A549 (cell line): ENCODE results near the gene PTPRG. TPM values are rescaled to one million over a fixed set of nuclear protein-coding genes. Genes with fewer than 3 reads are reported as not detected.

Experiments used
- ATAC-seq, 2 experiments: fragments of 200-7000 bp in 1 of 2; fragments of >200 bp in 1 of 2; cut with Nextera tagmentation in 1 of 2; cut with Tn5 transposase in 1 of 2; 3 replicates each; pipeline versions ENCODE4 v1.8.0 to v1.9.1; 2018 to 2020; ENCODE audit warnings: mild to moderate bottlenecking in 1 of 2, moderate library complexity in 1 of 2
- CTCF ChIA-PET: fragments of 300-600 bp; sonication (Branson Sonifier 250); formaldehyde crosslinking; extraction: SDS; loops from one replicate; lab custom pipeline; 2021; ENCODE audit warnings: antibody characterized with exemption, inconsistent platforms; lab: Yijun Ruan, JAX
- POLR2A ChIA-PET: fragments of 350-600 bp; formaldehyde crosslinking; extraction: SDS; loops from one replicate; lab custom pipeline; 2021; ENCODE audit warnings: antibody characterized with exemption, inconsistent platforms; lab: Yijun Ruan, JAX
- DNase-seq, 2 experiments: peaks; one replicate each; pipeline versions ENCODE4 v3.0.0 to v3.0.0-alpha.2; 2011 to 2016; ENCODE audit warnings: low read depth in 1 of 2, low spot score in 1 of 2
- FAIRE-seq: peaks from 2 replicates; lab custom pipeline; 2011; peaks lifted over from hg19 to GRCh38; lab: Jason Lieb, UNC
- H3K27ac ChIP-seq, 2 experiments: fragments of >200 bp; sonication (Bioruptor Twin); formaldehyde crosslinking; 3 replicates each; pipeline ENCODE4 v1.5.1; 2016 to 2017
- H3K4me1 ChIP-seq: fragments of >200 bp; sonication (Bioruptor Twin); formaldehyde crosslinking; 3 replicates; pipeline ENCODE4 v1.6.1; 2016
- H3K4me2 ChIP-seq: fragments of >200 bp; sonication (Bioruptor Twin); formaldehyde crosslinking; 3 replicates; pipeline ENCODE4 v1.6.1; 2016
- H3K4me3 ChIP-seq: fragments of >200 bp; sonication (Bioruptor Twin); formaldehyde crosslinking; 3 replicates; pipeline ENCODE4 v1.5.1; 2016
- H3K9me3 ChIP-seq: fragments of >200 bp; sonication (Bioruptor Twin); formaldehyde crosslinking; 3 replicates; pipeline ENCODE4 v1.6.1; 2016
- CEBPB ChIP-seq, 2 experiments: fragments of >200 bp in 1 of 2; sonication (Bioruptor Twin) in 1 of 2; formaldehyde crosslinking in 1 of 2; IDR thresholded peaks; 2 replicates each; pipeline ENCODE4 v1.6.1; 2012 to 2016
- CHD2 ChIP-seq: fragments of 150-350 bp; IDR thresholded peaks from 2 replicates; pipeline ENCODE4 v1.6.1; 2014; ENCODE audit warnings: low read length; ENCODE audit not compliant: partially characterized antibody
- CHD4 ChIP-seq: fragments of 200-600 bp; sonication (generic); IDR thresholded peaks from 2 replicates; pipeline ENCODE4 v1.6.1; 2016; ENCODE audit warnings: antibody characterized with exemption, mild to moderate bottlenecking, borderline replicate concordance
- EP300 ChIP-seq, 2 experiments: fragments of >200 bp; sonication (Bioruptor Twin); formaldehyde crosslinking; IDR thresholded peaks; 2 replicates in 1 of 2; 3 replicates in 1 of 2; pipeline ENCODE4 v1.6.1; 2016 to 2017
- ESRRA ChIP-seq: fragments of 150-350 bp; IDR thresholded peaks from 2 replicates; pipeline ENCODE4 v1.6.1; 2014; ENCODE audit warnings: mild to moderate bottlenecking, low read length, borderline replicate concordance
- FOSB ChIP-seq: fragments of 250-450 bp; sonication (Bioruptor Pico); IDR thresholded peaks from 2 replicates; pipeline ENCODE4 v1.5.0; 2020; ENCODE audit warnings: mild to moderate bottlenecking, moderate library complexity
- FOSL2 ChIP-seq, 2 experiments: fragments of 450-650 bp in 1 of 2; fragments of >200 bp in 1 of 2; sonication (Bioruptor Twin) in 1 of 2; formaldehyde crosslinking; IDR thresholded peaks; 2 replicates each; pipeline versions ENCODE4 v1.5.0 to v1.6.1; 2016 to 2020; ENCODE audit warnings: mild to moderate bottlenecking in 1 of 2, moderate library complexity in 1 of 2
- GATA3 ChIP-seq: IDR thresholded peaks from 2 replicates; pipeline ENCODE4 v1.6.1; 2012; ENCODE audit warnings: borderline replicate concordance
- HDAC2 ChIP-seq: fragments of 200-600 bp; sonication (generic); IDR thresholded peaks from 2 replicates; pipeline ENCODE4 v1.6.1; 2016
- HEYL ChIP-seq: fragments of 250-450 bp; sonication (Bioruptor Pico); IDR thresholded peaks from 2 replicates; pipeline ENCODE4 v1.8.0; 2021; ENCODE audit warnings: mild to moderate bottlenecking, moderate library complexity
- HOXA7 ChIP-seq: fragments of 250-450 bp; sonication (Bioruptor Pico); IDR thresholded peaks from 2 replicates; pipeline ENCODE4 v1.5.0; 2020; ENCODE audit warnings: mild to moderate bottlenecking, moderate library complexity
- HOXB5 ChIP-seq: fragments of 250-450 bp; sonication (Bioruptor Pico); IDR thresholded peaks from 2 replicates; pipeline ENCODE4 v1.5.0; 2020; ENCODE audit warnings: mild to moderate bottlenecking, moderate library complexity
- JUN ChIP-seq, 2 experiments: fragments of >200 bp; sonication (Bioruptor Twin); formaldehyde crosslinking; IDR thresholded peaks; 2 replicates in 1 of 2; 3 replicates in 1 of 2; pipeline ENCODE4 v1.6.1; 2016 to 2017
- KDM1A ChIP-seq: fragments of 200-600 bp; sonication (generic); IDR thresholded peaks from 2 replicates; pipeline ENCODE4 v1.6.1; 2016; ENCODE audit warnings: low read depth, mild to moderate bottlenecking
- MAZ ChIP-seq: fragments of 150-350 bp; IDR thresholded peaks from 2 replicates; pipeline ENCODE4 v1.6.1; 2014; ENCODE audit warnings: antibody characterized with exemption, low read depth, low read length, borderline replicate concordance
- NPAS2 ChIP-seq: fragments of 250-450 bp; sonication (Bioruptor Pico); IDR thresholded peaks from 2 replicates; pipeline ENCODE4 v1.8.0; 2022; ENCODE audit warnings: mild to moderate bottlenecking, moderate library complexity, borderline replicate concordance
- NR3C1 ChIP-seq: fragments of >200 bp; sonication (Bioruptor Twin); formaldehyde crosslinking; IDR thresholded peaks from 3 replicates; pipeline ENCODE4 v1.6.1; 2017
- PHF8 ChIP-seq: fragments of 200-600 bp; sonication (generic); IDR thresholded peaks from 2 replicates; pipeline ENCODE4 v1.6.1; 2016; ENCODE audit warnings: low read depth, mild to moderate bottlenecking, antibody characterized with exemption, moderate library complexity, borderline replicate concordance
- POLR2A ChIP-seq: IDR thresholded peaks from 2 replicates; pipeline ENCODE4 v1.6.1; 2012; ENCODE audit warnings: mild to moderate bottlenecking, low read length
- RCOR1 ChIP-seq: fragments of 150-350 bp; IDR thresholded peaks from 2 replicates; pipeline ENCODE4 v1.6.1; 2014; ENCODE audit warnings: antibody characterized with exemption, low read length, low read depth
- RFX5 ChIP-seq: fragments of 450-650 bp; IDR thresholded peaks from 2 replicates; pipeline ENCODE4 v1.7.1; 2014; ENCODE audit warnings: antibody characterized with exemption, mild to moderate bottlenecking, moderate library complexity
- SREBF2 ChIP-seq: fragments of 450-650 bp; IDR thresholded peaks from 2 replicates; pipeline ENCODE4 v1.6.1; 2014; ENCODE audit warnings: mild to moderate bottlenecking, moderate library complexity
- ZC3H11A ChIP-seq: fragments of 450-650 bp; IDR thresholded peaks from 2 replicates; pipeline ENCODE4 v1.6.1; 2014; ENCODE audit warnings: antibody characterized with exemption, mild to moderate bottlenecking
- ZNF302 ChIP-seq: fragments of 250-450 bp; sonication (Bioruptor Pico); IDR thresholded peaks from 2 replicates; pipeline ENCODE4 v1.9.0; 2021; ENCODE audit warnings: inconsistent platforms, mild to moderate bottlenecking, moderate library complexity
- WGBS: methylation state at CpG from one replicate; pipeline ENCODE4 v1.1.6; 2017; ENCODE audit errors: missing lambda C conversion rate; 5-methylcytosine and 5-hydroxymethylcytosine counted together
- polyA plus RNA-seq, 4 experiments: library from polyadenylated mRNA; depleted of rRNA in 3 of 4; stranded (reverse); fragments of >200 nt; fragmentation: RNase III in 1 of 4; extraction: RNeasy Plus Mini Kit Qiagen cat#74134 plus additional on column Dnase treatment in 1 of 4; gene quantifications; 2 replicates in 3 of 4; 3 replicates in 1 of 4; pipeline ENCODE4 v1.2.3, GENCODE V29; 2011 to 2017
- TF ChIP-seq, protein P1 (sequence below): fragments of >200 bp; sonication (Bioruptor Twin); formaldehyde crosslinking; IDR thresholded peaks from 3 replicates; pipeline ENCODE4 v1.5.1; 2016
- TF ChIP-seq, protein P2 (sequence below): IDR thresholded peaks from 2 replicates; pipeline ENCODE4 v1.6.1; 2012
- TF ChIP-seq, protein P3 (sequence below): fragments of 250-450 bp; sonication (Bioruptor Pico); IDR thresholded peaks from 2 replicates; pipeline ENCODE4 v1.5.0; 2020; ENCODE audit warnings: low read depth, mild to moderate bottlenecking, moderate library complexity

Gene PTPRG
- polyA plus RNA-seq, 2 of the 4 experiments (the other 2 are of a cell fraction), result 4.5 to 4.8 TPM

DNA sequence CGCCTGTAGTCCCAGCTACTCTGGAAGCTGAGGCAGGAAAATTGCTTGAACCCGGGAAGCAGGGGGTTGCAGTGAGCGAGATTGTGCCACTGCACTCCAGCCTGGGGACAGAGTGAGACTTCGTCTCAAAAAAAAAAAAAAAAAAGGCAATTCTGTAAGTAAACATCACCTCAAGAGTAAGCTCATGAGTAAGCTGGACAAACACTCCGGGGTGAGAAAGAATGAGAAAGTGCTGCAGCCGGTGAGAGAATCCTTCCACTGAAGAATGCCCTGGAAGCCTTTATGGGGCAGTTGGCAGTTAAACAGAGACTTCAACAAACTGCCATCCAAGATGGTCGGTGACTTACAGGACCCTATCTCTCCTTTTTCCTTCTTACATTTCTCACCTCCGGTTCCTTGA lies 764.5 kb downstream of the PTPRG start:
- TF ChIP-seq JUN (IDR thresholded peaks at IDR 0.05), result no peak
- no peak for TF ChIP-seq ZC3H11A
- TF ChIP-seq CHD2, result no peak
- no peak for TF ChIP-seq EP300 (IDR thresholded peaks at IDR 0.05)
- TF ChIP-seq PHF8, result no peak
- TF ChIP-seq, all 56 proteins: peak for 0
- FAIRE-seq, result no peak
- H3K4me3 ChIP-seq, result no peak overlapping the region
- no peak; a peak in 2 of 6 replicates for ATAC-seq
- DNase-seq, result peak in 1 of 2 experiments; percentile 18
- H3K9me3 ChIP-seq, result no peaks in the 10 kb centered on the region
- no peak overlapping the region for H3K27ac ChIP-seq
- ChIA-PET POLR2A (no interaction called here), CTCF (interaction anchor here (0.7 kb wide), 1 partner anchor 718 kb away, joined by 3 read pairs; no protein-coding TSS in a partner anchor)
- WGBS, result 31% methylated on average over 6 of the region's 8 CpGs
- H3K4me1 ChIP-seq, result 0 out of 3 replicates have a peak, but pooled peaks cover 4% of the 10 kb centered on the region
- H3K4me2 ChIP-seq, result no peak overlapping the region

DNA sequence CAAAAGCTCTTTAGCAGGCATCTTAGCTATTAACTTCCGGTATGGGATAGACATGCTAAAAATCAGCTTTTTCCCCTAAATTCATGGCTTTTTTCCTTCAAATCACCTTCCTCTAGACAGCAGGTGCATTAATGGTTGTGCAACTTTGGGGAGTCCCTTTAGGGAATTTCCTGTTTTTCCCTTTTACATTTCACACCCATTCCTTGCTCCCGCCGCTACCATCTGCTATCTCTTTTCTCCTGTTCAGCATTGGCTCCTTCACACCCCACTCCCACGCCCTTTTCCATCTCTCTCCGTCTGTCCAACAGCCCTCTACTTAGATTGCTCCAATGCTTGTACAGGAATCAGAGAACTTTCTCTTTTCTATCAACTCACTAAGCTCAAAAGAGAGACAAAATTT lies 768.6 kb downstream of the PTPRG start:
- FAIRE-seq, result no peak
- H3K4me2 ChIP-seq, result no peak overlapping the region
- WGBS, result 83% methylated on average over 5 of the region's 5 CpGs
- TF ChIP-seq ESRRA, result no peak
- TF ChIP-seq CHD4, result no peak
- no peak for TF ChIP-seq HEYL (CRISPR knock-in tag)
- TF ChIP-seq CHD2, result no peak
- no peak for TF ChIP-seq FOSB
- TF ChIP-seq HOXB5 (CRISPR knock-in tag), result no peak
- TF ChIP-seq, protein P1, sequence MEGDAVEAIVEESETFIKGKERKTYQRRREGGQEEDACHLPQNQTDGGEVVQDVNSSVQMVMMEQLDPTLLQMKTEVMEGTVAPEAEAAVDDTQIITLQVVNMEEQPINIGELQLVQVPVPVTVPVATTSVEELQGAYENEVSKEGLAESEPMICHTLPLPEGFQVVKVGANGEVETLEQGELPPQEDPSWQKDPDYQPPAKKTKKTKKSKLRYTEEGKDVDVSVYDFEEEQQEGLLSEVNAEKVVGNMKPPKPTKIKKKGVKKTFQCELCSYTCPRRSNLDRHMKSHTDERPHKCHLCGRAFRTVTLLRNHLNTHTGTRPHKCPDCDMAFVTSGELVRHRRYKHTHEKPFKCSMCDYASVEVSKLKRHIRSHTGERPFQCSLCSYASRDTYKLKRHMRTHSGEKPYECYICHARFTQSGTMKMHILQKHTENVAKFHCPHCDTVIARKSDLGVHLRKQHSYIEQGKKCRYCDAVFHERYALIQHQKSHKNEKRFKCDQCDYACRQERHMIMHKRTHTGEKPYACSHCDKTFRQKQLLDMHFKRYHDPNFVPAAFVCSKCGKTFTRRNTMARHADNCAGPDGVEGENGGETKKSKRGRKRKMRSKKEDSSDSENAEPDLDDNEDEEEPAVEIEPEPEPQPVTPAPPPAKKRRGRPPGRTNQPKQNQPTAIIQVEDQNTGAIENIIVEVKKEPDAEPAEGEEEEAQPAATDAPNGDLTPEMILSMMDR, result no peak
- TF ChIP-seq PHF8, result no peak
- no peak for TF ChIP-seq HDAC2
- TF ChIP-seq NR3C1, result no peak
- TF ChIP-seq MAZ, result no peak
- no peak for TF ChIP-seq KDM1A
- no peak for TF ChIP-seq FOSL2 (IDR thresholded peaks at IDR 0.05)
- TF ChIP-seq FOSL2 (CRISPR knock-in tag; IDR thresholded peaks at IDR 0.05), result no peak
- no peak for TF ChIP-seq POLR2A
- no peak for TF ChIP-seq ZNF302 (CRISPR knock-in tag)
- TF ChIP-seq, protein P2, sequence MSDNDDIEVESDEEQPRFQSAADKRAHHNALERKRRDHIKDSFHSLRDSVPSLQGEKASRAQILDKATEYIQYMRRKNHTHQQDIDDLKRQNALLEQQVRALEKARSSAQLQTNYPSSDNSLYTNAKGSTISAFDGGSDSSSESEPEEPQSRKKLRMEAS, result no peak
- no peak for TF ChIP-seq HOXA7 (CRISPR knock-in tag)
- TF ChIP-seq, all 56 proteins: peak for 0
- Histone ChIP-seq H3K4me1 (0 out of 3 replicates have a peak, but pooled peaks cover 4% of the 10 kb centered on the region), H3K9me3 (no peaks in the 10 kb centered on the region), H3K4me3 (no peak overlapping the region), H3K27ac (no peak overlapping the region)
- ATAC-seq (no peak), DNase-seq (no peak)
- CTCF ChIA-PET, result interaction anchor here (2.9 kb wide), 1 partner anchor 229 kb away, joined by 15 read pairs; no protein-coding TSS in a partner anchor
- POLR2A ChIA-PET, result no interaction called here

DNA sequence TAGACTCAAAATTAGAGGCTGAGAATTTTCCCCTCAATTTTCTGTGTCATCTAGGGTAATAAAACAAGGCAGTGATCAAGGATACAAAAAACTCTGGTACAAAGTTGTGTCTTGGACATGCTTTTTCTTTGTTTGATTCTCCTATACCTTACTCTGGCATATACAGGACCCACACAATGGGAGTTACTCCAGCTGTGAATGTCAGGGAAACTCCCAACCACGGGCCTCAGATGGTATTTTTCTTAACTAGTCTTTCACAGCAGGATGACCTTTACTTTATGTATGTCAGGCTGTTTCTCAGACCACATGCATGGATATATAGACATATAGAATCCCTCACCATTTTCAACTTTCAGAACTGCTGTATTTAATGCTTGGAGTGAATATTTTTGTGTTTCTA lies 770.6 kb downstream of the PTPRG start:
- Histone ChIP-seq H3K27ac (no peak overlapping the region), H3K4me2 (no peak overlapping the region)
- ATAC-seq, result no peak
- CTCF ChIA-PET, result interaction anchor here (0.6 to 2.9 kb wide), 4 partner anchors 15 to 226 kb away, joined by 3 to 15 read pairs (median 4); no protein-coding TSS in a partner anchor
- POLR2A ChIA-PET, result no interaction called here
- no peak for TF ChIP-seq NPAS2 (CRISPR knock-in tag)
- TF ChIP-seq GATA3, result no peak
- TF ChIP-seq, protein P3, sequence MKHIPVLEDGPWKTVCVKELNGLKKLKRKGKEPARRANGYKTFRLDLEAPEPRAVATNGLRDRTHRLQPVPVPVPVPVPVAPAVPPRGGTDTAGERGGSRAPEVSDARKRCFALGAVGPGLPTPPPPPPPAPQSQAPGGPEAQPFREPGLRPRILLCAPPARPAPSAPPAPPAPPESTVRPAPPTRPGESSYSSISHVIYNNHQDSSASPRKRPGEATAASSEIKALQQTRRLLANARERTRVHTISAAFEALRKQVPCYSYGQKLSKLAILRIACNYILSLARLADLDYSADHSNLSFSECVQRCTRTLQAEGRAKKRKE, result no peak
- TF ChIP-seq ZNF302 (CRISPR knock-in tag), result no peak
- TF ChIP-seq CEBPB (IDR thresholded peaks at IDR 0.05), result no peak
- TF ChIP-seq EP300 (IDR thresholded peaks at IDR 0.05), result no peak
- TF ChIP-seq HOXB5 (CRISPR knock-in tag), result no peak
- no peak for TF ChIP-seq SREBF2
- TF ChIP-seq HDAC2, result no peak
- no peak for TF ChIP-seq RCOR1
- no peak for TF ChIP-seq RFX5
- TF ChIP-seq, all 56 proteins: peak for 0
- WGBS, result 69% methylated on average over 1 of the region's 1 CpG
- Histone ChIP-seq H3K4me1 (no peaks in the 10 kb centered on the region), H3K4me3 (no peak overlapping the region), H3K9me3 (no peaks in the 10 kb centered on the region)
- DNase-seq (no peak), FAIRE-seq (no peak)
